Measurements from ENCODE around the gene IGFBP5.

DNA sequence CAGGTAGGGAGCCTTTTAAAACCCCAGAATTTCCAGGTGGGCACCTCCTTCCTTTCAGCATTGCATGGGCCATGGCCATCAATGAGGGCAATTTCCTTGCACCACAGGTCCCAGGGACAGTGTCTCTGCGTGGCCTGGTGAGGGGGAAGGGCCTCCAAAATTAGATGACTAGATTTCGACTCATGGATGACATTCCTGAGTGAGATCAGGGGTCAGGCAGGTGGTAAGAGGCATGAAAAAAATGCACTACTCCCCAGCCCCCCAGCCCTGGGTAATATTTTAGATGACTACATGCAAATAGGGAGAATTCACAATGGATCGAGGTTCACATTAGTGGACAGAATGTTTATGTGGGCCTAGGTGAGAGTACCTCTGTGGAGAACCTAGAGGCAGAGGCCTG is 19.0 kb upstream of the IGFBP5 start:
- TF ChIP-seq, protein P1, sequence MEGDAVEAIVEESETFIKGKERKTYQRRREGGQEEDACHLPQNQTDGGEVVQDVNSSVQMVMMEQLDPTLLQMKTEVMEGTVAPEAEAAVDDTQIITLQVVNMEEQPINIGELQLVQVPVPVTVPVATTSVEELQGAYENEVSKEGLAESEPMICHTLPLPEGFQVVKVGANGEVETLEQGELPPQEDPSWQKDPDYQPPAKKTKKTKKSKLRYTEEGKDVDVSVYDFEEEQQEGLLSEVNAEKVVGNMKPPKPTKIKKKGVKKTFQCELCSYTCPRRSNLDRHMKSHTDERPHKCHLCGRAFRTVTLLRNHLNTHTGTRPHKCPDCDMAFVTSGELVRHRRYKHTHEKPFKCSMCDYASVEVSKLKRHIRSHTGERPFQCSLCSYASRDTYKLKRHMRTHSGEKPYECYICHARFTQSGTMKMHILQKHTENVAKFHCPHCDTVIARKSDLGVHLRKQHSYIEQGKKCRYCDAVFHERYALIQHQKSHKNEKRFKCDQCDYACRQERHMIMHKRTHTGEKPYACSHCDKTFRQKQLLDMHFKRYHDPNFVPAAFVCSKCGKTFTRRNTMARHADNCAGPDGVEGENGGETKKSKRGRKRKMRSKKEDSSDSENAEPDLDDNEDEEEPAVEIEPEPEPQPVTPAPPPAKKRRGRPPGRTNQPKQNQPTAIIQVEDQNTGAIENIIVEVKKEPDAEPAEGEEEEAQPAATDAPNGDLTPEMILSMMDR (IDR thresholded peaks at IDR 0.05) = no peak
- TF ChIP-seq EZH2 (IDR thresholded peaks at IDR 0.05) = no peak
- no peak for TF ChIP-seq EZH2phosphoT487 (IDR thresholded peaks at IDR 0.05)
